Mesenchymal stem cell (in vitro differentiated cells and primary cell): ENCODE results near the gene STAP1. TPM values are rescaled to one million over a fixed set of nuclear protein-coding genes. Genes with fewer than 3 reads are reported as not detected.

ENCODE experiments used
- DNase-seq: peaks from one replicate; pipeline ENCODE4 v3.0.0-alpha.2; 2013
- H2AFZ ChIP-seq: one replicate; pipeline ENCODE4 v1.6.1; 2013; ENCODE audit warnings: low read depth, mild to moderate bottlenecking, control low read depth, inconsistent platforms, low read length, moderate library complexity
- H2AK5ac ChIP-seq: 2 replicates; pipeline ENCODE4 v1.6.1; 2013; ENCODE audit warnings: low read length, moderate library complexity, mild to moderate bottlenecking, inconsistent platforms; ENCODE audit not compliant: severe bottlenecking
- H2BK120ac ChIP-seq: one replicate; pipeline ENCODE4 v1.6.1; 2013; ENCODE audit warnings: low read depth, mild to moderate bottlenecking, inconsistent platforms, low read length, moderate library complexity
- H2BK12ac ChIP-seq, 2 experiments: one replicate each; pipeline ENCODE4 v1.6.1; 2013; ENCODE audit warnings: inconsistent platforms in 2 of 2, low read length in 2 of 2, mild to moderate bottlenecking in 2 of 2, moderate library complexity in 2 of 2, control low read depth in 1 of 2
- H2BK15ac ChIP-seq: one replicate; pipeline ENCODE4 v1.6.1; 2013; ENCODE audit warnings: mild to moderate bottlenecking, low read depth, inconsistent platforms; ENCODE audit not compliant: poor library complexity, severe bottlenecking
- H2BK5ac ChIP-seq: 2 replicates; pipeline ENCODE4 v1.6.1; 2013; ENCODE audit warnings: low read depth, mild to moderate bottlenecking, low read length, control low read depth, inconsistent platforms; ENCODE audit not compliant: poor library complexity, severe bottlenecking
- H3K14ac ChIP-seq, 2 experiments: one replicate each; pipeline ENCODE4 v1.6.1; 2013; ENCODE audit warnings: inconsistent platforms in 2 of 2, low read length in 2 of 2, control low read depth in 1 of 2, mild to moderate bottlenecking in 1 of 2, moderate library complexity in 1 of 2
- H3K18ac ChIP-seq, 2 experiments: one replicate each; pipeline ENCODE4 v1.6.1; 2013; ENCODE audit warnings: inconsistent platforms in 2 of 2, low read length in 2 of 2, control low read depth in 1 of 2, low read depth in 1 of 2, mild to moderate bottlenecking in 1 of 2
- H3K23ac ChIP-seq, 2 experiments: one replicate each; pipeline ENCODE4 v1.6.1; 2013; ENCODE audit warnings: inconsistent platforms in 2 of 2, low read length in 2 of 2, mild to moderate bottlenecking in 2 of 2, moderate library complexity in 2 of 2, control low read depth in 1 of 2
- H3K27ac ChIP-seq: 2 replicates; pipeline ENCODE4 v1.5.1; 2013; ENCODE audit warnings: mild to moderate bottlenecking, moderate library complexity, low read length, control low read depth, inconsistent platforms; ENCODE audit not compliant: poor library complexity, severe bottlenecking
- H3K27me3 ChIP-seq, 2 experiments: 2 replicates each; pipeline versions ENCODE4 v1.6.1 to v1.7.0; 2013; ENCODE audit warnings: low read length in 2 of 2, mild to moderate bottlenecking in 2 of 2, moderate library complexity in 2 of 2, control low read depth in 1 of 2, inconsistent platforms in 1 of 2; ENCODE audit not compliant: control insufficient read depth in 1 of 2, insufficient read depth in 1 of 2
- H3K36me3 ChIP-seq, 2 experiments: 2 replicates each; pipeline versions ENCODE4 v1.6.1 to v1.7.0; 2013; ENCODE audit warnings: low read length in 2 of 2, control low read depth in 1 of 2, inconsistent platforms in 1 of 2, low read depth in 1 of 2, mild to moderate bottlenecking in 1 of 2; ENCODE audit not compliant: insufficient read depth in 2 of 2, control insufficient read depth in 1 of 2
- H3K4ac ChIP-seq, 2 experiments: one replicate each; pipeline ENCODE4 v1.6.1; 2013; ENCODE audit warnings: inconsistent platforms in 2 of 2, low read length in 2 of 2, mild to moderate bottlenecking in 2 of 2, moderate library complexity in 2 of 2, control low read depth in 1 of 2, low read depth in 1 of 2
- H3K4me1 ChIP-seq: 2 replicates; pipeline ENCODE4 v1.6.1; 2013; ENCODE audit warnings: low read depth, low read length, control low read depth; ENCODE audit not compliant: control insufficient read depth, insufficient read depth
- H3K4me2 ChIP-seq: 2 replicates; pipeline ENCODE4 v1.6.1; 2013; ENCODE audit warnings: low read length, mild to moderate bottlenecking, inconsistent platforms; ENCODE audit not compliant: poor library complexity, severe bottlenecking
- H3K4me3 ChIP-seq, 2 experiments: 2 replicates each; pipeline versions ENCODE4 v1.5.1 to v1.7.0; 2013; ENCODE audit warnings: low read length in 2 of 2, mild to moderate bottlenecking in 2 of 2, control low read depth in 1 of 2, low read depth in 1 of 2; ENCODE audit not compliant: insufficient read depth in 1 of 2
- H3K79me1 ChIP-seq: replicated peaks from 2 replicates; pipeline ENCODE4 v1.6.1; 2013; ENCODE audit warnings: mild to moderate bottlenecking, control low read depth, low read length, inconsistent platforms; ENCODE audit not compliant: poor library complexity, severe bottlenecking
- H3K9ac ChIP-seq: 2 replicates; pipeline ENCODE4 v1.7.0; 2013; ENCODE audit warnings: mild to moderate bottlenecking, low read length, moderate library complexity
- H3K9me3 ChIP-seq: 2 replicates; pipeline ENCODE4 v1.7.0; 2013; ENCODE audit warnings: mild to moderate bottlenecking, low read length; ENCODE audit not compliant: control insufficient read depth
- H4K8ac ChIP-seq: one replicate; pipeline ENCODE4 v1.6.1; 2013; ENCODE audit warnings: inconsistent platforms, mild to moderate bottlenecking, low read length, moderate library complexity
- H4K91ac ChIP-seq: one replicate; pipeline ENCODE4 v1.6.1; 2013; ENCODE audit warnings: mild to moderate bottlenecking, low read length, inconsistent platforms
- WGBS: methylation state at CpG from one replicate; pipeline ENCODE4 v1.1.7; 2013; ENCODE audit warnings: mixed read lengths; 5-methylcytosine and 5-hydroxymethylcytosine counted together
- polyA plus RNA-seq, 2 experiments: library from polyadenylated mRNA; stranded (reverse); fragments of 200-250 nt; gene quantifications; one replicate each; pipeline ENCODE4 v1.2.3, GENCODE V29; 2013

The STAP1 gene
- polyA plus RNA-seq (2013, experiment 1 of 2), result not detected
- not detected for polyA plus RNA-seq (2013, experiment 2 of 2)

GRCh38 chr4:67558493-67558892, at the start of gene STAP1:
TSS of gene STAP1 (plus strand) at chr4:67558727. CDS start at chr4:67558810, 83 bp downstream.
- H3K18ac ChIP-seq, result no peak within 1 kb of the TSS
- no peak within 1 kb of the TSS for H4K8ac ChIP-seq
- no peaks in the 10 kb centered on the region for H3K4me1 ChIP-seq
- H2AFZ ChIP-seq, result no peak within 1 kb of the TSS
- no peak within 1 kb of the TSS for H3K9ac ChIP-seq
- H3K4me2 ChIP-seq, result no peak within 1 kb of the TSS
- WGBS, result 100% methylated on average over 1 of the region's 4 CpGs
- H3K27ac ChIP-seq, result no peak within 1 kb of the TSS
- H3K9me3 ChIP-seq, result no peaks in the 10 kb centered on the region
- no peak within 1 kb of the TSS for H3K23ac ChIP-seq
- H3K36me3 ChIP-seq, result no peaks in the 10 kb centered on the region
- no peak within 1 kb of the TSS for H2BK5ac ChIP-seq
- no peak for DNase-seq
- no peak within 1 kb of the TSS for H2AK5ac ChIP-seq
- no peak within 1 kb of the TSS for H4K91ac ChIP-seq
- H3K14ac ChIP-seq, result no peak within 1 kb of the TSS
- H3K27me3 ChIP-seq, result no peaks in the 10 kb centered on the region
- no peak within 1 kb of the TSS for H2BK15ac ChIP-seq
- no peak within 1 kb of the TSS for H3K4me3 ChIP-seq
- H2BK12ac ChIP-seq, result no peak within 1 kb of the TSS
- no peaks in the 10 kb centered on the region for H3K79me1 ChIP-seq
- H3K4ac ChIP-seq, result no peak within 1 kb of the TSS
- no peak within 1 kb of the TSS for H2BK120ac ChIP-seq

DNA sequence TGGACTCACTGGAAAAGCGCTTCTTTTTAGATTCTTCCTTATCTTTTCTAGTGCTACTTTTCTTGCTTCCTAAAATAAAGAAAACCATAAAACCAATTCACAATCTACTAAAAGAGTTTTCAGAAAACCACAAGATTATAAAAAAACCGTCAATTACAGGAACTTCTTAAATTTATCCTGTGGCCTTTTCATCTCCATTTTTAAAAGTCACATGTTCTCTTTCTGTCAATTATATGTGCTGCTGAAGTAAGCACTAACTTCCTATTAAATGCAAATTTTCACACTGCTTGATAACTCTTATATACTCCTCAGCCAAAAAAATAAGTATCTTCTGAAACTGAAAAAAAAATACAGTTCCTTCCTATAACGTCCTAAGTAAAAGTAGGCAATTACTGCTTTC, 46.0 kb upstream of the STAP1 start:
- Histone ChIP-seq H3K4me3 (no peak overlapping the region), H2AFZ (no peak overlapping the region), H3K4me2 (no peak overlapping the region), H3K79me1 (peaks cover 16% of the 10 kb centered on the region), H3K27ac (no peak overlapping the region), H3K9me3 (no peaks in the 10 kb centered on the region), H2BK120ac (no peak overlapping the region), H3K9ac (no peak overlapping the region), H3K27me3 (no peaks in the 10 kb centered on the region), H3K4ac (no peak overlapping the region), H3K36me3 (peaks cover 5 to 86% of the 10 kb centered on the region in 2 experiments), H3K18ac (no peak overlapping the region), H2BK5ac (no peak overlapping the region), H4K8ac (no peak overlapping the region), H3K14ac (no peak overlapping the region), H2BK12ac (no peak overlapping the region), H2AK5ac (no peak overlapping the region), H3K23ac (no peak overlapping the region), H4K91ac (no peak overlapping the region), H3K4me1 (no peaks in the 10 kb centered on the region), H2BK15ac (no peak overlapping the region)
- DNase-seq, result no peak
- 97% methylated on average over 2 of the region's 3 CpGs for WGBS

- no peaks in the 10 kb centered on the region for H3K9me3 ChIP-seq
- DNase-seq, result no peak
- H3K4me2 ChIP-seq, result no peak overlapping the region
- no peak overlapping the region for H3K14ac ChIP-seq
- no peak overlapping the region for H2AFZ ChIP-seq
- H2BK15ac ChIP-seq, result no peak overlapping the region
- H2BK5ac ChIP-seq, result no peak overlapping the region
- no peak overlapping the region for H4K91ac ChIP-seq
- H3K9ac ChIP-seq, result no peak overlapping the region
- no peaks in the 10 kb centered on the region for H3K27me3 ChIP-seq
- no peak overlapping the region for H3K4me3 ChIP-seq
- WGBS, result 96% methylated on average over 5 of the region's 5 CpGs
- no peak overlapping the region for H3K18ac ChIP-seq
- H3K23ac ChIP-seq, result peak overlapping the region in 1 of 2 experiments; percentile 5
- H2BK12ac ChIP-seq, result no peak overlapping the region
- H4K8ac ChIP-seq, result no peak overlapping the region
- no peak overlapping the region for H2BK120ac ChIP-seq
- H2AK5ac ChIP-seq, result no peak overlapping the region
- peaks cover 17% of the 10 kb centered on the region for H3K79me1 ChIP-seq
- no peak overlapping the region for H3K4ac ChIP-seq
- H3K27ac ChIP-seq, result no peak overlapping the region
- H3K4me1 ChIP-seq, result no peaks in the 10 kb centered on the region
- H3K36me3 ChIP-seq, result peaks cover 6 to 54% of the 10 kb centered on the region in 2 experiments
These were observed 38.4 kb upstream of the STAP1 start for GRCh38 chr4:67520141-67520540.

- Histone ChIP-seq H3K18ac (no peak overlapping the region), H3K4me2 (no peak overlapping the region), H3K9me3 (no peaks in the 10 kb centered on the region), H4K91ac (no peak overlapping the region), H3K4me3 (no peak overlapping the region), H4K8ac (no peak overlapping the region), H2AK5ac (no peak overlapping the region), H2AFZ (no peak overlapping the region), H3K27me3 (no peaks in the 10 kb centered on the region), H2BK120ac (no peak overlapping the region), H3K9ac (no peak overlapping the region), H3K36me3 (peaks cover 6 to 45% of the 10 kb centered on the region in 2 experiments), H3K27ac (no peak overlapping the region), H2BK12ac (no peak overlapping the region), H3K23ac (no peak overlapping the region), H3K4ac (no peak overlapping the region), H3K79me1 (peaks cover 18% of the 10 kb centered on the region), H3K14ac (no peak overlapping the region), H2BK15ac (no peak overlapping the region), H3K4me1 (no peaks in the 10 kb centered on the region), H2BK5ac (no peak overlapping the region)
- DNase-seq, result peak; percentile 5
- WGBS, result no CpG with 5 or more reads among the region's 1 CpG
These were observed 37.0 kb upstream of the STAP1 start for GRCh38 chr4:67521506-67521905.
